Activated CD8-positive, alpha-beta memory T cell treated with anti-CD3 and anti-CD28 coated beads for 48 hours (primary cell): ENCODE results near the gene KLHL41.
A peak's percentile ranks its signal among the peaks of the same experiment; 100 is the strongest.
"Not testable (repeated sequence)": the region's sequence is repeated elsewhere in the genome, so short reads cannot be mapped to it uniquely, and the experiment has no call there.

Source experiments
- DNase-seq, 3 experiments: peaks; one replicate each; pipeline ENCODE4 v3.0.0-alpha.2; 2020; ENCODE audit warnings: low read depth in 2 of 3, low spot score in 2 of 3

Gene KLHL41

DNA sequence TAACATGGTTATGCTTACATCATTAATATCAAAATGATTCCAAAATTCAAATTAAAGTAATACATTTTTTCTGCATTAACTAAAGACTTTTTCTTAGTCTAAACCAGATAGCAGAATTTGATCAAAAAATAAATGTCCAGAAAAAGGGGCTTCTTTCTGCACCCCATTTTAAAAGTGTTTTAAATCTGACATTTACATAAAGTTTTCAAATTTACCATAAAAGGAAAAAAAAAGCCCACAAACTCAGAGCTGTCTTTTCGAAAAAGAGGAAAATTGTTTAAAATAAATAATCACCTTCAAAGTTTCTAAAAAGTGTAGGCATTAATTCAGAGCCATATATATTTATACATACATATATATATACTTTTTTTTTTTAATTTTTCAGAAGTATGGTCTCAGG, 62.7 kb downstream of the KLHL41 start:
- no peak for DNase-seq

DNA sequence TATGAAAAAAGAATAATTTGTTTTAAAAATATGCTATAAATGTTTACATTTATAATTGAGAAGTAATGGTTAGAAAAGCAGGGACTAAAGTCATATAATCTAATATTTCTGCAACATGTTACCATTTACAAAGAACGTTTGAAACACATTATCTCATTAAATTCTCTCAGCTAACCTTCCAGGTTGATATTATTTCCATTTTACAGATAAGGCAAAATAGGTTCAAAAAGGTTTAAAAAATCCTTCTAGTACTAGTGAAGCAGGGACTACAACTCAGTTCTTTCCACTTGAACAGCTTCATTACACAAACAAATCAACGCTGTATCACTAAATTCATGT, 63.3 kb downstream of the KLHL41 start:
- DNase-seq, result no peak

DNA sequence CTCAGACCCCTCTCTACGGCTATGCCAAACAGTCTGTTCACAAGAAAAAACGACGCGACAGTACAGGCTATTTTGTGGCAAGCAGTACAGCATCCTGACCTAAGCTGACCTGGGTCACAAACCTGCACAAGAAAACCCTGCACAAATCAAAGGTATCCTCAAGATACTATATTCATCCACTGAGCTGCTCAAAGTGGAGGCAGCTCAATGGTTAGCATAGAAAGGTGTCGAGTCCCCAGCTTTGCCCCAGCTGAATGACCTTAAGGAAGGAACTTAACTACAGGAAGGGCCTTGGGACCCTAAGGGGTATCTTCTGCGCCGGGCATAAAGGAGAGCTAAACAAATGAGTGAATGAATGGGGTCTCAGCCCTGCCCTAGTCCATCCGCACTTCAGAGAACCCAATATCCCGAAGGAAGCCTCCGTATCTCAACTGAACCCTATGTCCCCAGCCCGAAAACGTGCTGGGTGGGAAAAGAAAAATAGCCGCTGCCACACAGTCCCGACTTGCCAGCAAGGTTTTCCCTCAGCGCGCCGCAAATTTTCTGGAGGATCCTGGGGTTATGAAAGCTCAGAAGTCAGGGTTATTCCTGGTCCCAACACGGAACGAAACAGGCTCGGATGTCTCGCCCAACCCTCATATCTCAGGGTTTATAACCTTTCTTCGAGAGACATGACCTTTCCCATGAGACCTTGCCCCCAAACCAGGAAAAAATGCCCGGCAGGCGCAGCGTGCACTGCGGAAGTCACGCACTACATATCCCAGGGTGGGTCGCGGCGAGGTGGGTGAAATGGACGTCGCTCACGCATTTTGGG, 63.9 kb downstream of the KLHL41 start, which contains the start of gene FASTKD1:
FASTKD1 (minus strand) TSS at position 706 of the 814 bp plus-strand sequence. CDS start 1,836 bp downstream, outside the sequence.
- DNase-seq, result peak; percentile 55 to 80 (median 71)

DNA sequence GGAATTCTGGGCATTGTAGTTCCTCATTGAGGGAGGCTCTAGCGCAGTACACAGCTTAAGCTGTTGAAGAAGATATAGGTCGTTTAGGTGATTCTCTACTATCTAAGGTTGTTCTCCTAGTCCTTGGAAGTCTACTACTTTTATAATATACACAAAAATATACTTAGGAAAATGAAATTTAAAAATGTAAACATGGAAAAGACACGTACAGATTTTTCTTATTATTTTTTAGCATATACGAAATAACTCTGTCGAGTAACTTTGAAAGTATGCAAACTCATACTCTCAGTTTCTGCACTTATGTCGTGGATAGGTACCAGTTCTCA, 64.4 kb downstream of the KLHL41 start:
- no peak for DNase-seq

DNA sequence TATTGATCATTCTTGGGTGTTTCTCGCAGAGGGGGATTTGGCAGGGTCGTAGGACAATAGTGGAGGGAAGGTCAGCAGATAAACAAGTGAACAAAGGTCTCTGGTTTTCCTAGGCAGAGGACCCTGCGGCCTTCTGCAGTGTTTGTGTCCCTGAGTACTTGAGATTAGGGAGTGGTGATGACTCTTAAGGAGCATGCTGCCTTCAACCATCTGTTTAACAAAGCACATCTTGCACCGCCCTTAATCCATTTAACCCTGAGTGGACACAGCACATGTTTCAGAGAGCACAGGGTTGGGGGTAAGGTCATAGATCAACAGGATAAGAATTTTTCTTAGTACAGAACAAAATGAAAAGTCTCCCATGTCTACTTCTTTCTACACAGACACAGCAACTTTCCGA, 65.0 kb downstream of the KLHL41 start:
- DNase-seq, result not testable (repeated sequence)

DNA sequence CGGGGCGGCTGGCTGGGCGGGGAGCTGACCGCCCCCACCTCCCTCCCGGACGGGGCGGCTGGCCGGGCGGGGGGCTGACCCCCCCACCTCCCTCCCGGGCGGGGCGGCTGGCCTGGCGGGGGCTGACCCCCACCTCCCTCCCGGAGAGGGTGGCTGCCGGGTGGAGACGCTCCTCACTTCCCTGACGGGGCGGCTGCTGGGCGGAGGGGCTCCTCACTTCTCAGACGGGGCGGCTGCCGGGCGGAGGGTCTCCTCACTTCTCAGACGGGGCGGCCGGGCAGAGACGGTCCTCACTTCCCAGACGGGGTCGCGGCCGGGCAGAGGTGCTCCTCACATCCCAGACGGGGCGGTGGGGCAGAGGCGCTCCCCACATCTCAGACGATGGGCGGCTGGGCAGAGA, 65.8 kb downstream of the KLHL41 start:
- not testable (repeated sequence) for DNase-seq
